ENCODE measurements around the gene WDR87. TPM values are rescaled to one million over a fixed set of nuclear protein-coding genes. Genes with fewer than 3 reads are reported as not detected.

Gene WDR87
- total RNA-seq, 1 experiment from 2014 or later = not detected

DNA sequence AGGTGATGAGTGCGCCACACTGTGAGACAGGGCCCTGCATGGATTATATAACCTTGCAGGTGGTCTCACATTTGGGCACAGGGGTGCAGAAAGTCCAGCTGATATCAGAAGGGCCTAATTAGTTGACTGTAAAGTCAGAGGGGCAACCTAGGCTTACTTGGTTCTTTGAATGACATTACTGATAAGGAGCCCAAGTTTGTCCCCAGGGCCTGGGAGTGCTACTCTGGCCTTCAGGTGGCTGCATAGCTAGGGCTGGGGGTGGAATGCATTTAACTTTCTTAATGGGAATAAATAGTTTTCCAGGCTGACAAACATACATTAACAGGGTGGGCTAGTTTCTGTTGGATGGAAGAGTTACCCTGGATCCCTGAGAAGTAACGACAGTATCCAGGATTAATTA, 3.3 kb downstream of the WDR87 start:
- ChIA-PET CTCF (interaction anchor here (1.0 to 4.7 kb wide), 19 partner anchors 13 to 500 kb away, joined by 3 to 35 read pairs (median 7); partner anchors contain the start of genes CATSPERG, FAM98C, GGN and SPRED3), POLR2A (interaction anchor here (1.3 to 4.7 kb wide), 3 partner anchors 96 to 471 kb away, joined by 3 to 25 read pairs (median 6); partner anchors contain the start of gene PSMD8), RAD21 (ENCODE audit: low non-redundant PET in 1 of 2, low total read pairs in 2 of 2, uncharacterized antibody in 2 of 2, unreplicated experiment in 2 of 2) (interaction anchor here (1.0 to 1.3 kb wide), 4 partner anchors 86 to 401 kb away, joined by 3 to 4 read pairs (median 3); no protein-coding TSS in a partner anchor)
- no peaks in the 10 kb centered on the region for H4K20me1 ChIP-seq (ENCODE audit: insufficient read depth)
- H3K36me3 ChIP-seq (ENCODE audit: control insufficient read depth in 1 of 2, insufficient read depth in 2 of 2, low read length in 2 of 2) = no peaks in the 10 kb centered on the region
- H3K4me2 ChIP-seq (ENCODE audit: low read length) = no peak overlapping the region
- peaks cover 4 to 26% of the 10 kb centered on the region in 2 experiments; a peak in 3 of 4 replicates for H3K4me1 ChIP-seq (ENCODE audit: control insufficient read depth in 1 of 2, insufficient read depth in 2 of 2, low read length in 2 of 2)
- intact Hi-C loops (cut with micrococcal nuclease) = loop anchor here (2.0 kb wide), 1 partner anchor 84 kb away; no protein-coding TSS in a partner anchor
- H3K27ac ChIP-seq (ENCODE audit: low read depth, low read length) = no peak overlapping the region
- no peak for TF ChIP-seq SP1 (IDR thresholded peaks at IDR 0.05; ENCODE audit: low read depth)
- TF ChIP-seq EGR1 (IDR thresholded peaks at IDR 0.05; ENCODE audit: low read depth) = no peak
- no peak for TF ChIP-seq FOSL1 (IDR thresholded peaks at IDR 0.05; ENCODE audit: low read depth)
- TF ChIP-seq CEBPB (IDR thresholded peaks at IDR 0.05; ENCODE audit: low read depth) = no peak
- no peak for TF ChIP-seq TCF7L2 (IDR thresholded peaks at IDR 0.05; ENCODE audit: borderline replicate concordance, extremely low read depth, insufficient read depth, insufficient read length)
- TF ChIP-seq RAD21 (IDR thresholded peaks at IDR 0.05; ENCODE audit: low read depth) = no peak
- TF ChIP-seq REST (IDR thresholded peaks at IDR 0.05; ENCODE audit: low read depth) = no peak
- TF ChIP-seq CTCF (IDR thresholded peaks at IDR 0.05 in 2 of 3, conservative IDR thresholded peaks at IDR 0.05 in 1 of 3; ENCODE audit: borderline replicate concordance in 1 of 3, insufficient read depth in 1 of 3, low read depth in 2 of 3, low read length in 2 of 3) = no peak
- no peak for TF ChIP-seq ELF1 (IDR thresholded peaks at IDR 0.05; ENCODE audit: borderline replicate concordance, low read depth)
- no peak for TF ChIP-seq SRF (IDR thresholded peaks at IDR 0.05; ENCODE audit: low read depth)
- TF ChIP-seq, protein P1, sequence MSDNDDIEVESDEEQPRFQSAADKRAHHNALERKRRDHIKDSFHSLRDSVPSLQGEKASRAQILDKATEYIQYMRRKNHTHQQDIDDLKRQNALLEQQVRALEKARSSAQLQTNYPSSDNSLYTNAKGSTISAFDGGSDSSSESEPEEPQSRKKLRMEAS (IDR thresholded peaks at IDR 0.05) = no peak
- no peak for TF ChIP-seq JUND (IDR thresholded peaks at IDR 0.05)
- TF ChIP-seq, protein P2, sequence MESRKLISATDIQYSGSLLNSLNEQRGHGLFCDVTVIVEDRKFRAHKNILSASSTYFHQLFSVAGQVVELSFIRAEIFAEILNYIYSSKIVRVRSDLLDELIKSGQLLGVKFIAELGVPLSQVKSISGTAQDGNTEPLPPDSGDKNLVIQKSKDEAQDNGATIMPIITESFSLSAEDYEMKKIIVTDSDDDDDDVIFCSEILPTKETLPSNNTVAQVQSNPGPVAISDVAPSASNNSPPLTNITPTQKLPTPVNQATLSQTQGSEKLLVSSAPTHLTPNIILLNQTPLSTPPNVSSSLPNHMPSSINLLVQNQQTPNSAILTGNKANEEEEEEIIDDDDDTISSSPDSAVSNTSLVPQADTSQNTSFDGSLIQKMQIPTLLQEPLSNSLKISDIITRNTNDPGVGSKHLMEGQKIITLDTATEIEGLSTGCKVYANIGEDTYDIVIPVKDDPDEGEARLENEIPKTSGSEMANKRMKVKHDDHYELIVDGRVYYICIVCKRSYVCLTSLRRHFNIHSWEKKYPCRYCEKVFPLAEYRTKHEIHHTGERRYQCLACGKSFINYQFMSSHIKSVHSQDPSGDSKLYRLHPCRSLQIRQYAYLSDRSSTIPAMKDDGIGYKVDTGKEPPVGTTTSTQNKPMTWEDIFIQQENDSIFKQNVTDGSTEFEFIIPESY (IDR thresholded peaks at IDR 0.05; ENCODE audit: extremely low read depth, insufficient replicate concordance, low read length) = no peak
- TF ChIP-seq YY1 (IDR thresholded peaks at IDR 0.05; ENCODE audit: extremely low read depth, insufficient replicate concordance, low read depth, low read length) = no peak
- no peaks in the 10 kb centered on the region for H3K9me2 ChIP-seq (ENCODE audit: insufficient read depth)
- no TSS peak for BruUV-seq (replicated peaks)
- DNase-seq (ENCODE audit: low read depth, low spot score) = no peak
- no peak for ATAC-seq
- H2AFZ ChIP-seq (ENCODE audit: low read depth, low read length, poor library complexity, severe bottlenecking) = no peak overlapping the region
- H3K4me3 ChIP-seq (replicated peaks in 1 of 2; ENCODE audit: low read depth in 1 of 2, low read length in 2 of 2) = no peak overlapping the region
- no peaks in the 10 kb centered on the region for H3K27me3 ChIP-seq (ENCODE audit: insufficient read depth, low read length)
- peaks cover 10% of the 10 kb centered on the region for H3K79me2 ChIP-seq (ENCODE audit: insufficient read depth, low read length)
- H3K9me3 ChIP-seq (ENCODE audit: control insufficient read depth in 1 of 2, insufficient read depth in 1 of 2, low read depth in 1 of 2, low read length in 2 of 2) = no peaks in the 10 kb centered on the region
- no peak overlapping the region for H3K9ac ChIP-seq (ENCODE audit: low read length)

Data from HCT116 (cell line).